D721Med (cell line): ENCODE measurements around the gene CTNNBL1.

ENCODE experiments used
- DNase-seq: peaks from one replicate; pipeline ENCODE4 v3.0.0; 2011; ENCODE audit warnings: low spot score; ENCODE audit not compliant: insufficient read length
- FAIRE-seq: peaks from 2 replicates; lab custom pipeline; 2011; peaks lifted over from hg19 to GRCh38; lab: Jason Lieb, UNC
- TF ChIP-seq, protein P1 (sequence below): IDR thresholded peaks from 2 replicates; pipeline ENCODE4 v1.5.1; 2012; ENCODE audit warnings: mild to moderate bottlenecking, control low read depth; ENCODE audit not compliant: insufficient read depth; ENCODE audit errors: missing control alignments

CTNNBL1 gene

DNA sequence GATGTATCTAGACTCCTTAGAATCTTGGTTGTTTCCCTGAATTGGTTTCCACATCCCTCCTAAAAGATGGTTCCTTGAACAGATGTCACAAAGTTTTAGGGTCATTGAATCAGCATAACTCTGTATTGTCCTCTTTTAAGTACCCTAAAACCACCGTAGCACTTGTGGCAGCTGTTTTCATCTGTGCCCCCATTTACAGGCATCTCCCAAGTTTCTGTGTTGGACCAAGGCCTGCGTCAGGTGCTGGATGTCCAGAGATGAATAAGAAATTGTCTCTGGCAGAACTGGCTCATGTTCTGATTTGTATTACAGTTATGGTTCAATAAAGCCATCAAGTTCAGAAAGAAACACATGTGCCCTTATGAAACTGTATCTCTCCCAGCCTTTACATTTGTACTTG, 48.3 kb downstream of the CTNNBL1 start:
- DNase-seq (no peak), FAIRE-seq (no peak)
- TF ChIP-seq, protein P1, sequence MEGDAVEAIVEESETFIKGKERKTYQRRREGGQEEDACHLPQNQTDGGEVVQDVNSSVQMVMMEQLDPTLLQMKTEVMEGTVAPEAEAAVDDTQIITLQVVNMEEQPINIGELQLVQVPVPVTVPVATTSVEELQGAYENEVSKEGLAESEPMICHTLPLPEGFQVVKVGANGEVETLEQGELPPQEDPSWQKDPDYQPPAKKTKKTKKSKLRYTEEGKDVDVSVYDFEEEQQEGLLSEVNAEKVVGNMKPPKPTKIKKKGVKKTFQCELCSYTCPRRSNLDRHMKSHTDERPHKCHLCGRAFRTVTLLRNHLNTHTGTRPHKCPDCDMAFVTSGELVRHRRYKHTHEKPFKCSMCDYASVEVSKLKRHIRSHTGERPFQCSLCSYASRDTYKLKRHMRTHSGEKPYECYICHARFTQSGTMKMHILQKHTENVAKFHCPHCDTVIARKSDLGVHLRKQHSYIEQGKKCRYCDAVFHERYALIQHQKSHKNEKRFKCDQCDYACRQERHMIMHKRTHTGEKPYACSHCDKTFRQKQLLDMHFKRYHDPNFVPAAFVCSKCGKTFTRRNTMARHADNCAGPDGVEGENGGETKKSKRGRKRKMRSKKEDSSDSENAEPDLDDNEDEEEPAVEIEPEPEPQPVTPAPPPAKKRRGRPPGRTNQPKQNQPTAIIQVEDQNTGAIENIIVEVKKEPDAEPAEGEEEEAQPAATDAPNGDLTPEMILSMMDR = no peak

- TF ChIP-seq, protein P1 = no peak
- DNase-seq (no peak), FAIRE-seq (peak; percentile 35)
Observed at GRCh38 chr20:37744347-37744746, 50.5 kb downstream of the CTNNBL1 start.

GRCh38 chr20:37745553-37745952, 51.7 kb downstream of the CTNNBL1 start:
- TF ChIP-seq, protein P1 = no peak
- FAIRE-seq = no peak
- no peak for DNase-seq

GRCh38 chr20:37748015-37748414, 54.2 kb downstream of the CTNNBL1 start:
- TF ChIP-seq, protein P1 = no peak
- no peak for FAIRE-seq
- DNase-seq = no peak

DNA sequence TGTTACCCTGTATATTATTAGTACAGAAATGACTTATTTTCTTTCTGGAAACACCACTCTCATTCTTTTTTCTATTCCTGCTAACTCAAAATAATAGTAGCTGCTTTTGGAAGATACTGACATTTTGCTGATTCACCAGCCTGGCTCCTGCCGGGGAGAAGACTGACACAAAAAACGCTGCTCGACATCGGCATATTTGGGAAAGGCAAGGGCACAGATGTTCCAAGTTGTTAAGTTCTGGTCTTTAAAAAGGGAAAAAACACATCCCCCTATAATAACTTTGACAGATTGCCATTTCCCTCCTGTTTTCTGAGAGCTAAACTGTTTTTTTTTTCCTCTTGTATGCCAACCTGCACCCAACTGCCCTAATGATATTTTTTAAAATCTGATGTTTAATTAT, 55.4 kb downstream of the CTNNBL1 start:
- FAIRE-seq (no peak), DNase-seq (no peak)
- TF ChIP-seq, protein P1 = no peak

GRCh38 chr20:37749620-37750403, 56.0 kb downstream of the CTNNBL1 start:
- TF ChIP-seq, protein P1 = no peak
- DNase-seq = no peak
- no peak for FAIRE-seq

DNA sequence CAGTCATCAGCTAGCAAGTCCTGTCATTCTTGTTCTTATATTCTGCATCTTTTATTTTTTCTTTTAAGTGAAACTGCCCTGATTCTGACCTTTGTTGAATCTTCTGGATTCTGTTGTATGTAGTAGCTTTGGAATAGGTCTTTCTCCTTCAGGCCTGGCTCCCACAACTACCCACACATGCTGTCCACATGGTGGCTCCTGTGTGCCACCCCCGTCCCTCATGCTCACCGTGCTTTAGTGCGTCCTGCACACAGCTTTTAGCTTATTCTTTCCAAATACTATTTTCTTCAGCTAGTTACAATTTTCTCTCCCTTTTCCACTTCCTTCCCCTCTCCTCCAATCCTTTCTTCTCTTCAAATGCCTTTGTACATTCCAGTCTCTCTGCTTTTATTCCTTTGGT, 61.8 kb downstream of the CTNNBL1 start:
- FAIRE-seq = no peak
- TF ChIP-seq, protein P1 = peak; percentile 27
- no peak for DNase-seq
